K562 (cell line): Measurements from ENCODE around the gene SLCO2B1. TPM values are rescaled to one million over a fixed set of nuclear protein-coding genes. Genes with fewer than 3 reads are reported as not detected.

Experiments
- BCLAF1 ChIP-seq, 2 experiments: fragments of 450-650 bp in 1 of 2; IDR thresholded peaks; 2 replicates each; pipeline ENCODE4 v1.6.1; 2011 to 2017; ENCODE audit warnings: low read depth in 2 of 2, antibody characterized with exemption in 1 of 2, borderline replicate concordance in 1 of 2, low read length in 1 of 2, mild to moderate bottlenecking in 1 of 2, mixed read lengths in 1 of 2; ENCODE audit not compliant: control insufficient read depth in 1 of 2
- CHAMP1 ChIP-seq: fragments of 450-650 bp; IDR thresholded peaks from 2 replicates; pipeline ENCODE4 v1.6.1; 2016; ENCODE audit warnings: mild to moderate bottlenecking
- ELK1 ChIP-seq: sonication (generic); formaldehyde crosslinking; IDR thresholded peaks from 2 replicates; pipeline ENCODE4 v1.8.1; 2022; ENCODE audit warnings: missing genetic modification reagents
- EP300 ChIP-seq: IDR thresholded peaks from 2 replicates; pipeline ENCODE4 v1.6.1; 2012; ENCODE audit warnings: low read length, improper control_type of control experiment
- ETV5 ChIP-seq: sonication (generic); formaldehyde crosslinking; IDR thresholded peaks from 2 replicates; pipeline ENCODE4 v1.4.0; 2020; ENCODE audit warnings: low read depth, mild to moderate bottlenecking, missing genetic modification reagents
- GABPB1 ChIP-seq: sonication (generic); formaldehyde crosslinking; IDR thresholded peaks from 2 replicates; pipeline ENCODE4 v1.8.0; 2022; ENCODE audit warnings: mild to moderate bottlenecking, missing genetic modification reagents
- HNRNPLL ChIP-seq: fragments of 200-400 bp; formaldehyde crosslinking; IDR thresholded peaks from 2 replicates; pipeline ENCODE4 v1.6.1; 2017; ENCODE audit warnings: low read length, low read depth, mild to moderate bottlenecking; ENCODE audit not compliant: poor library complexity, severe bottlenecking
- KLF10 ChIP-seq: fragments of 250-450 bp; sonication (Bioruptor Pico); IDR thresholded peaks from 2 replicates; pipeline ENCODE4 v1.6.1; 2021; ENCODE audit warnings: matching md5 sums
- MAFF ChIP-seq: IDR thresholded peaks from 2 replicates; pipeline ENCODE4 v1.6.1; 2012; ENCODE audit warnings: low read length, improper control_type of control experiment
- PHTF2 ChIP-seq: fragments of 250-450 bp; sonication (Bioruptor Pico); IDR thresholded peaks from 2 replicates; pipeline ENCODE4 v1.5.0; 2021; ENCODE audit warnings: mild to moderate bottlenecking
- PKNOX1 ChIP-seq: fragments of 450-650 bp; IDR thresholded peaks from 2 replicates; pipeline ENCODE4 v1.6.1; 2016
- STAG1 ChIP-seq: sonication (generic); formaldehyde crosslinking; IDR thresholded peaks from 2 replicates; pipeline ENCODE4 v1.5.0; 2020; ENCODE audit warnings: missing genetic modification reagents, borderline replicate concordance
- TAF7 ChIP-seq: fragments of 450-650 bp; IDR thresholded peaks from 2 replicates; pipeline ENCODE4 v1.6.1; 2016; ENCODE audit warnings: missing genetic modification characterization, missing compliant biosample characterization
- WHSC1 ChIP-seq: IDR thresholded peaks from one replicate; pipeline ENCODE4 v1.6.1; 2012; ENCODE audit warnings: low read length, control low read depth, inconsistent platforms
- ZNF146 ChIP-seq: IDR thresholded peaks from one replicate; pipeline ENCODE4 v1.6.1; 2018; ENCODE audit warnings: missing compliant biosample characterization; ENCODE audit not compliant: unreplicated experiment
- ZNF282 ChIP-seq: sonication (generic); formaldehyde crosslinking; IDR thresholded peaks from 2 replicates; pipeline ENCODE4 v1.8.1; 2023; ENCODE audit warnings: missing genetic modification reagents
- ZNF507 ChIP-seq: conservative IDR thresholded peaks from 2 replicates; pipeline ENCODE4 v1.6.1; 2017; ENCODE audit warnings: missing genetic modification characterization, missing compliant biosample characterization
- ZNF518B ChIP-seq: fragments of 250-450 bp; sonication (Bioruptor Pico); IDR thresholded peaks from 2 replicates; pipeline ENCODE4 v1.5.0; 2021; ENCODE audit warnings: mild to moderate bottlenecking, moderate library complexity
- polyA plus RNA-seq, 8 experiments: library from polyadenylated mRNA; depleted of rRNA in 4 of 8; stranded (reverse) in 5 of 8; unstranded in 3 of 8; fragments of >200 nt; fragmentation: Nextera tagmentation in 2 of 8; fragmentation: Illumina TruSeq in 1 of 8; extraction: Ambion mirVana in 2 of 8; extraction: Trizol in 1 of 8; gene quantifications; 2 replicates each; pipeline versions ENCODE4 v1.2.1 to v1.2.3, GENCODE V29; 2011 to 2014; ENCODE audit warnings: inconsistent platforms in 1 of 8, missing spikeins in 1 of 8
- total RNA-seq, 7 experiments: library from RNA; depleted of rRNA in 6 of 7; stranded (reverse); fragments of >200 nt in 6 of 7; fragmentation: Illumina TruSeq in 2 of 7; extraction: Trizol in 2 of 7; gene quantifications; 2 replicates each; pipeline versions ENCODE4 v1.2.1 to v1.2.3, GENCODE V29; 2011 to 2021; ENCODE audit warnings: low replicate concordance in 1 of 7

Gene SLCO2B1
- total and polyA plus RNA-seq, 9 of the 15 experiments (the other 6 are each of a cell fraction or from before 2014, with no cell fraction given) = 0.70 to 14.7 (median 7.6) TPM

GRCh38 chr11:75214411-75214821, 63.5 kb downstream of the SLCO2B1 start (continued):
- TF ChIP-seq ZNF507 (tag) (no peak), TAF7 (tag) (no peak), BCLAF1 (IDR thresholded peaks at IDR 0.05; ENCODE audit: borderline replicate concordance in 1 of 2, control insufficient read depth in 1 of 2, low read depth in 2 of 2, low read length in 1 of 2) (no peak), PHTF2 (CRISPR knock-in tag) (no peak), PKNOX1 (no peak), ZNF146 (CRISPR knock-in tag) (no peak), GABPB1 (CRISPR knock-in tag) (peak; percentile 74), ZNF518B (CRISPR knock-in tag) (no peak), CHAMP1 (peak; percentile 82; the same call in 1 of the 2 replicates), KLF10 (CRISPR knock-in tag) (no peak), EP300 (no peak), WHSC1 (no peak), HNRNPLL (no peak), ELK1 (CRISPR knock-in tag) (no peak), ZNF282 (CRISPR knock-in tag) (no peak), STAG1 (CRISPR knock-in tag) (peak; percentile 35; the same call in 1 of the 2 replicates), MAFF (no peak), ETV5 (CRISPR knock-in tag) (peak; percentile 54; the same call in 1 of the 2 replicates)
